ENCODE results near the gene LRP10.
A peak's percentile ranks its signal among the peaks of the same experiment; 100 is the strongest.

Gene LRP10

GRCh38 chr14:22928237-22929103, 56.9 kb downstream of the LRP10 start:
- H3K4me1 ChIP-seq (ENCODE audit: control insufficient read depth, insufficient read depth, low read length) = no peaks in the 10 kb centered on the region
- peak overlapping the region; percentile 88 for H3K27ac ChIP-seq (ENCODE audit: low read depth, low read length)
- H3K9me3 ChIP-seq (ENCODE audit: control insufficient read depth, insufficient read depth, low read length) = no peaks in the 10 kb centered on the region
- H3K4me3 ChIP-seq (ENCODE audit: low read depth, low read length) = peak overlapping the region; percentile 87
- no peaks in the 10 kb centered on the region for H3K27me3 ChIP-seq (ENCODE audit: control insufficient read depth, insufficient read depth, low read length)
- peaks cover 37% of the 10 kb centered on the region for H3K36me3 ChIP-seq (ENCODE audit: control insufficient read depth, insufficient read depth, low read length)
- peak overlapping the region; percentile 88 for H3K9ac ChIP-seq (ENCODE audit: low read depth, low read length)

DNA sequence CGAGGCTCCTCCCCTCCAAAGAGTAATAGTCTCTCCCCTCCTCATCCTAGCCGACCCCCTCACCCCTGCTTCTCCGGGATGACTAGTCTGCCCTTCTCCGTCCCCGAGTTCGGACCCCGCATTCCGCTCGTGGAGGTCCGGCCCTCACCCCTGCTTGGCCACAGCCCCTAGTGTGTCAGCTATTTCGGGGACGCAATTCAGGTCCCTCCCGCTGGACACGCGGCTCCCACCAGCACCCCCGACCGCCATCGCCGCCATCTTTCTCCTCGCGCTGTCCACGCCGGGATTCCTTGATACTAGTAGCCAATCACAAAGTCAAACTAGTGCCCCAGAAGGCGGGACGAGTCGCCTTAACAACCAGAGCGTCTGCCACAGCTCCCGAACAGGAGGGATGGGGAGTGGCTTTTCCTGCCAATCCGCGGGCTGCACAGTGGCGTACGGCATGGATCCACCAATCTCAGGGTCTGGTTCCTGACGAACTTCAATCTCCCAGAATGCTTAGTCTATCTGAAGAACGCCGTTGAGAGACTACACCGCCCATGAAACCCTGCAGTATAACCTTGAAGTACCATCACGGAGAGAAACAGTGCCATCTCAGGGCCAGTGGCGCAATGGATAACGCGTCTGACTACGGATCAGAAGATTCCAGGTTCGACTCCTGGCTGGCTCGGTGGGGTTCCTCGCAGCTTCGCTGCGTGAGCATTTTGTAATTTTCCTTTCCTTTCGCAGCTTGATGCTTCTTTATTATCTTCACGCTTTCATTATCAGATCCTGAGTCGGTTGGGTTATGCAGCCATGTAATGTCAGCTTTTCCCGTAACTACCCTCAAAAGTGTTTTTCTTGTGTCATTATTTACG, 57.8 kb downstream of the LRP10 start, which contains the start of gene PRMT5:
PRMT5 (minus strand) TSS at position 273 of the 857 bp plus-strand sequence; CDS start at position 258, 15 bp downstream.
- Histone ChIP-seq H3K4me3 (ENCODE audit: low read depth, low read length) (peak within 1 kb of the TSS; percentile 87), H3K9ac (ENCODE audit: low read depth, low read length) (peak within 1 kb of the TSS; percentile 88), H3K27me3 (ENCODE audit: control insufficient read depth, insufficient read depth, low read length) (no peaks in the 10 kb centered on the region)

DNA sequence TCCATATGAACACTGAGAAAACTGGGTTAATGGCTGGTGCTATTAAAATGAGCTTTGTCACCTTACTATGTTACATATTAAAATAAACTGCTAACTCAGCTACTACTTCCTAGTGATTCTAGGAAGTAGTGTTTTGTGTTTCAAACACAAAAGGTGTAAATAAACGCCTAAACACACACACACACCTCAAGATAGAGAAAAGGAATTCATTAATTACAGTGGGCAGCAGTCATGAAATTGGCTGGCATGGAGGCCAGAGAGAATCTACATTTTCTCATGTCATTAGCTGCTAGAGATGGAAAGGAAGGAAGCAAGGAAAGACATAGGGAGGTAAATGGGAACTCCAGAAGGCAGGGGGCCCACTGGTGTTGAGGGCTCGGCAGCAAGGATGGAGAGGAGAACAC, 58.4 kb downstream of the LRP10 start:
- Histone ChIP-seq H3K9me3 (ENCODE audit: control insufficient read depth, insufficient read depth, low read length) (no peaks in the 10 kb centered on the region), H3K4me1 (ENCODE audit: control insufficient read depth, insufficient read depth, low read length) (no peaks in the 10 kb centered on the region), H3K27ac (ENCODE audit: low read depth, low read length) (peak overlapping the region; percentile 62), H3K27me3 (ENCODE audit: control insufficient read depth, insufficient read depth, low read length) (no peaks in the 10 kb centered on the region), H3K9ac (ENCODE audit: low read depth, low read length) (peak overlapping the region; percentile 58), H3K36me3 (ENCODE audit: control insufficient read depth, insufficient read depth, low read length) (peaks cover 22% of the 10 kb centered on the region), H3K4me3 (ENCODE audit: low read depth, low read length) (peak overlapping the region; percentile 87)

More for the DNA sequence above, 57.8 kb downstream of the LRP10 start, which contains the start of gene PRMT5:
- H3K4me1 ChIP-seq (ENCODE audit: control insufficient read depth, insufficient read depth, low read length) = no peaks in the 10 kb centered on the region
- no peaks in the 10 kb centered on the region for H3K9me3 ChIP-seq (ENCODE audit: control insufficient read depth, insufficient read depth, low read length)
- peaks cover 29% of the 10 kb centered on the region for H3K36me3 ChIP-seq (ENCODE audit: control insufficient read depth, insufficient read depth, low read length)
- H3K27ac ChIP-seq (ENCODE audit: low read depth, low read length) = peak within 1 kb of the TSS; percentile 88

All from HUES48 (cell line).